CD8-positive, alpha-beta memory T cell (primary cell): ENCODE results near the gene LDAF1. TPM values are rescaled to one million over a fixed set of nuclear protein-coding genes. Genes with fewer than 3 reads are reported as not detected.

ENCODE experiments used
- CTCF ChIA-PET: fragments of 350-600 bp; sonication (Branson Sonifier 250); formaldehyde crosslinking; loops from one replicate; lab custom pipeline; 2021; ENCODE audit warnings: antibody characterized with exemption; lab: Charles Lee
- POLR2A ChIA-PET: fragments of 350-600 bp; sonication (Branson Sonifier 250); formaldehyde crosslinking; loops from one replicate; lab custom pipeline; 2021; ENCODE audit warnings: antibody characterized with exemption; lab: Charles Lee
- DNase-seq, 5 donors: peaks; one replicate each; pipeline versions ENCODE4 v3.0.0 to v3.0.0-alpha.2; 2020 to 2022; ENCODE audit warnings: mixed read lengths in 1 of 5
- H3K27ac ChIP-seq: one replicate; pipeline ENCODE4 v1.7.0; 2013; ENCODE audit warnings: low read depth, mild to moderate bottlenecking, low read length, moderate library complexity
- H3K27me3 ChIP-seq: 2 replicates; pipeline ENCODE4 v1.7.0; 2013; ENCODE audit warnings: low read length, mild to moderate bottlenecking; ENCODE audit not compliant: insufficient read depth, poor library complexity, severe bottlenecking
- H3K36me3 ChIP-seq: 2 replicates; pipeline ENCODE4 v1.7.0; 2013; ENCODE audit warnings: mild to moderate bottlenecking, low read length, moderate library complexity; ENCODE audit not compliant: insufficient read depth
- H3K4me1 ChIP-seq: 2 replicates; pipeline ENCODE4 v1.7.0; 2013; ENCODE audit warnings: mild to moderate bottlenecking, low read length, moderate library complexity; ENCODE audit not compliant: insufficient read depth
- H3K4me3 ChIP-seq: 2 replicates; pipeline ENCODE4 v1.7.0; 2013; ENCODE audit warnings: mild to moderate bottlenecking, low read length
- H3K9me3 ChIP-seq: 2 replicates; pipeline ENCODE4 v1.7.0; 2013; ENCODE audit warnings: mild to moderate bottlenecking, low read length
- H3K27ac Mint-ChIP-seq, 8 donors: one replicate each; pipeline ENCODE4 v1.8.0; 2020 to 2021; ENCODE audit warnings: mixed read lengths in 8 of 8, mild to moderate bottlenecking in 6 of 8, inconsistent platforms in 3 of 8, moderate library complexity in 3 of 8
- H3K27me3 Mint-ChIP-seq, 2 donors: one replicate each; pipeline ENCODE4 v1.8.0; 2020 to 2021; ENCODE audit warnings: mixed read lengths in 2 of 2, mild to moderate bottlenecking in 1 of 2, moderate library complexity in 1 of 2
- H3K36me3 Mint-ChIP-seq, 3 donors: one replicate each; pipeline ENCODE4 v1.8.0; 2020 to 2021; ENCODE audit warnings: mixed read lengths in 3 of 3, inconsistent platforms in 1 of 3, mild to moderate bottlenecking in 1 of 3
- H3K4me1 Mint-ChIP-seq, 3 donors: one replicate each; pipeline ENCODE4 v1.8.0; 2020 to 2021; ENCODE audit warnings: mixed read lengths in 3 of 3, inconsistent platforms in 1 of 3, mild to moderate bottlenecking in 1 of 3
- H3K4me3 Mint-ChIP-seq, 7 donors: one replicate each; pipeline ENCODE4 v1.8.0; 2020 to 2021; ENCODE audit warnings: mixed read lengths in 7 of 7, mild to moderate bottlenecking in 6 of 7, moderate library complexity in 4 of 7, inconsistent platforms in 2 of 7
- H3K9me3 Mint-ChIP-seq, 5 donors: one replicate each; pipeline ENCODE4 v1.8.0; 2020 to 2022; ENCODE audit warnings: mixed read lengths in 5 of 5, mild to moderate bottlenecking in 3 of 5, moderate library complexity in 2 of 5, inconsistent platforms in 1 of 5
- polyA plus RNA-seq: library from polyadenylated mRNA; unstranded; fragments of 300-500 nt; fragmentation: Illumina TruSeq; gene quantifications from one replicate; pipeline ENCODE4 v1.2.3, GENCODE V29; 2021
- total RNA-seq, 2 experiments: library from RNA; stranded (reverse); gene quantifications; one replicate each; pipeline ENCODE4 v1.2.3, GENCODE V29; 2021

The LDAF1 gene
- total and polyA plus RNA-seq, 3 experiments from 2014 or later, result 8.8 to 16.0 (median 9.5) TPM

DNA sequence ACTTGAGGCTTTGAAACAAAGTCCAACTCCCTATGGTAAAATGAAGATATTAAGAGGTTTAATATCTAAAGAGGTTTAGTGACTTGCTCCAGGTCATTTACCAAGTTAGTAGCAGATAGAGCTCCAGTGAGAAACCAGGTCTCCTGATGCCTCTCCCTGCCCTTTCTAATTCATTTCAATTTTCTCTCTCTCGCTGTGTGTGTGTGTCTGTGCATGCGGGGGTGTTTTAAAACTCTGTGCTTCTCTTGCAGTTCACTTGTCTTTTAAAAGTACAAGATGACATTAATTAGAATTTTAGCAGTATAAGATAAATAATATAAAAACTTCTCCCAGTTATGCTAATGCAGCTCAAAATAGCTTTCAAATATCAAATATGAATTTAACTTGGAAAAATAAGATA, 61.1 kb downstream of the LDAF1 start:
- no peaks in the 10 kb centered on the region for H3K36me3 Mint-ChIP-seq
- no peaks in the 10 kb centered on the region for H3K4me1 Mint-ChIP-seq
- H3K27me3 Mint-ChIP-seq, result peaks cover 6 to 53% of the 10 kb centered on the region in 2 donors
- no peaks in the 10 kb centered on the region for H3K36me3 ChIP-seq
- ChIA-PET POLR2A (no interaction called here), CTCF (no interaction called here)
- H3K27ac Mint-ChIP-seq, result no peak overlapping the region
- no peaks in the 10 kb centered on the region for H3K4me1 ChIP-seq
- no peaks in the 10 kb centered on the region for H3K27me3 ChIP-seq
- H3K4me3 ChIP-seq, result no peak overlapping the region
- DNase-seq, result no peak
- H3K9me3 ChIP-seq, result no peaks in the 10 kb centered on the region
- peaks cover 0 to 4% (median 0%) of the 10 kb centered on the region in 5 donors for H3K9me3 Mint-ChIP-seq
- no peak overlapping the region for H3K27ac ChIP-seq
- no peak overlapping the region for H3K4me3 Mint-ChIP-seq

DNA sequence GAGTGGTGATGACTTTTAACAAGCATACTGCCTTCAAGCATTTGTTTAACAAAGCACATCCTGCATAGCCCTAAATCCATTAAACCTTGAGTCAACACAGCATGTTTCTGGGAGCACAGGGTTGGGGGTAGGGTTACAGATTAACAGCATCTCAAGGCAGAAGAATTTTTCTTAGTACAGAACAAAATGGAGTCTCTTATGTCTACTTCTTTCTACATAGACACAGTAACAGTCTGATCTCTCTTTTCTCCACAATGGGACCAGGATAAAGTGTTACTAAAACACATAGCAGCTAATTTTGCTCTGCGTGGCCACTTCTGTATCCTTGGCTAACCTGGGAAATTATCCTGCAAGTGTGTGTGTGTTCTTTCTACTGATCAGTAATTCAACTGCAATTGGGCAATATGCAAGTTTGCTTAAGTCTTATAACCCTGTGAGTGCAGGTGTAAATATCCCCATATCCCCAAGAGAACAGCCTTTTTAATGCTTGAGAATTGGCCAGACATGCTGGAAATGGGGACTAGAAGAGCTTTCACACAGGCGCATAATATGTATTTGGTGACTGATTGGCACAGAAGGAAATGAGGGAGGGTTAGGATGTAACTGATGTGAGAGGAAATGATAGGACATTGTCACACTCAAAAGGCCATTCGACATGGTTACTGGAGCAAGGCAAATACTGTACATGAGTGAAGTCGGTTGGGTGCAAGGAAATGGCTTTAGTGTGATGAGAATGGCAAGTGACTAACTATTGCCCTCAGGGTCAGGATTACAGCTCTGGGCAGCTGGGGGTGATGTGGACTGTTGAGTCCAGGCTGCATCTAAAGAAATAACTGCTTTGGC, 64.2 kb downstream of the LDAF1 start:
- Histone ChIP-seq H3K27me3 (no peaks in the 10 kb centered on the region), H3K4me1 (no peaks in the 10 kb centered on the region), H3K27ac (no peak overlapping the region), H3K9me3 (no peaks in the 10 kb centered on the region), H3K36me3 (no peaks in the 10 kb centered on the region), H3K4me3 (no peak overlapping the region)
- ChIA-PET CTCF (no interaction called here), POLR2A (interaction anchor here (0.6 kb wide), 1 partner anchor 432 kb away, joined by 3 read pairs; no protein-coding TSS in a partner anchor)
- Mint-ChIP-seq H3K27ac (no peak overlapping the region), H3K36me3 (no peaks in the 10 kb centered on the region), H3K4me1 (no peaks in the 10 kb centered on the region), H3K9me3 (peaks cover 0 to 4% (median 0%) of the 10 kb centered on the region in 5 donors), H3K4me3 (no peak overlapping the region), H3K27me3 (peaks cover 12 to 45% of the 10 kb centered on the region in 2 donors)
- DNase-seq, result no peak

DNA sequence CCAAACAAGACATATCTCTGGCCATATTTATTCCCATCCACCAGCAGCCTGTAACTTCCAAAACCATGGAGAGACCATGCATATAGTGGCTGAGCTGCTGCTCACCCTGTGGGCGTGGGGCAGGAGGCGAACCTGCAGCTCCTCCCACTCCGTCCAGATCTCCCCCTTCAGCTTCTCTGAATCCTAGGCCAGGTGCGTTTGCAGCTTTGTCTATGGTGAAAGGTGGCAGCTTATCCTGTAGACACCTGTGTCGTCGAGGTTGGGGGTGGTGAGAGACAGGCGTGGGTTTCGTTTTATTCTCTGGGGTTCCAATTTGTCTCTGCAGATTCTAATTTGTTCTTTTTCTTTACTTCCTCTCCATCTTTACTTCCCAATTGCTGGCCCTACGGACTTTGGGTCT, 65.3 kb downstream of the LDAF1 start:
- no peaks in the 10 kb centered on the region for H3K4me1 Mint-ChIP-seq
- Histone ChIP-seq H3K9me3 (no peaks in the 10 kb centered on the region), H3K4me3 (no peak overlapping the region), H3K27ac (no peak overlapping the region), H3K4me1 (no peaks in the 10 kb centered on the region), H3K27me3 (no peaks in the 10 kb centered on the region), H3K36me3 (no peaks in the 10 kb centered on the region)
- no peaks in the 10 kb centered on the region for H3K36me3 Mint-ChIP-seq
- DNase-seq, result no peak
- ChIA-PET POLR2A (no interaction called here), CTCF (no interaction called here)
- no peak overlapping the region for H3K27ac Mint-ChIP-seq
- H3K4me3 Mint-ChIP-seq, result no peak overlapping the region
- peaks cover 16 to 46% of the 10 kb centered on the region in 2 donors for H3K27me3 Mint-ChIP-seq
- peaks cover 0 to 4% (median 0%) of the 10 kb centered on the region in 5 donors for H3K9me3 Mint-ChIP-seq

DNA sequence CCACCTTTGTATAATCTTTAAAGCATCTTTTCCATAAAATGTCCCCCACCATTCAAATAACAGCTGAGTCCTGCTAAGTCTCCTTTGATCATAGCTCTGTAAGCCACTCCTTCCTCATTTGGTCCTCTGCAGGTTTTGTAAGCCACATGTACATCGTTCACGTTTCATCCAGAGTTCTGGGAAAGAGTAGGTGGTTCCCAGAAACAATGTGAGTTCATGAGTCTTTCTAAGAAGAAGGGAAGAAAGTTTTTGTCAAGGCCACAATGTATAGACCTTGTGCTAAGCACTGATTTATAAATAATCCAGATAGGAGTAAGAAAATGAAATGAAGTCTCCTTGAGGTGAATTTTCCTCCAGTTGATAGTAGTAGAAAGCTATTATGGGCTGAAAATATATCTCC, 66.3 kb downstream of the LDAF1 start:
- ChIA-PET CTCF (no interaction called here), POLR2A (no interaction called here)
- Histone ChIP-seq H3K27ac (no peak overlapping the region), H3K4me1 (no peaks in the 10 kb centered on the region), H3K9me3 (no peaks in the 10 kb centered on the region), H3K27me3 (no peaks in the 10 kb centered on the region), H3K36me3 (no peaks in the 10 kb centered on the region), H3K4me3 (no peak overlapping the region)
- H3K9me3 Mint-ChIP-seq, result peaks cover 0 to 4% (median 0%) of the 10 kb centered on the region in 5 donors
- no peak for DNase-seq
- H3K27me3 Mint-ChIP-seq, result peaks cover 16 to 55% of the 10 kb centered on the region in 2 donors
- no peak overlapping the region for H3K4me3 Mint-ChIP-seq
- H3K36me3 Mint-ChIP-seq, result no peaks in the 10 kb centered on the region
- no peaks in the 10 kb centered on the region for H3K4me1 Mint-ChIP-seq
- no peak overlapping the region for H3K27ac Mint-ChIP-seq

DNA sequence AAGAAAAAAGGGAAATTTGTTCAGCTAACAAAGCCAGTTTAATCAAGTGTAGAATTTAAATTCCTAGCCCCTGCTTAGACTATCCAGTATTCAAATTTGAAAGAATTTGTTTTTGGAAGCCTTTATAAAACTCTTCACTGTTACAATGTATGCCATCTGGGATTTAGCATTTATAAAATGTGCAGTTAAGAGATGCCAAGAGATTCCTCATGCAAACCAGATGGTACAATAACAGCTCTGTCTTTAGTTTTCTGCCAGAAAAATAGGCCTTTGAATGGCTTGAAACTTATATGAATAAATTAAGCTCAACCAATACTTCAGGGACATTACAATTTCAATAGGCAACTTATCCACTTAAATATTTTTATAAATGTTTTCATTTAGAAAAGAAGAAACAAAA, 68.3 kb downstream of the LDAF1 start:
- Mint-ChIP-seq H3K9me3 (no peaks in the 10 kb centered on the region), H3K36me3 (no peaks in the 10 kb centered on the region)
- POLR2A ChIA-PET, result interaction anchor here (0.6 kb wide), 1 partner anchor 89 kb away, joined by 3 read pairs; no protein-coding TSS in a partner anchor

DNA sequence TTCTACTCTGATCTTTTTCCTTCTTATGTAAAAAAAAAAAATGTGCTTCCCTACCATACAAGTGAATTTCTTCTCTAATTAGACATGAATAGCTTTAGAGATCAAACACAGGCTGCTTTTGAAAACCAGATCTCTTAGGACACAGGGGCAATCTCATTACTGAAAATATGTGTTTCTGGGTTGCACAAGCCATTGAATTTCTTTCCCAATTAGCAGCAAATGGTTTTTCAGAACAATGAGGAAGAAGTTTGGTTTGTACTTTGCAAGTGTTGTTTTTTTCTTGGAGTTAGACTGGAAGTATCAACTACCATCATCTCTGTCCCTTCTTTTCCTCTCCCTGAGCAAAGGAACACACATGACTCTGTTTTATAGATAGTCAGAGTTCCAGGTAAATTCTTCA, 69.4 kb downstream of the LDAF1 start:
- H3K27me3 ChIP-seq, result no peaks in the 10 kb centered on the region
- Mint-ChIP-seq H3K4me3 (no peak overlapping the region), H3K9me3 (no peaks in the 10 kb centered on the region), H3K36me3 (no peaks in the 10 kb centered on the region), H3K27me3 (peaks cover 14 to 55% of the 10 kb centered on the region in 2 donors), H3K27ac (no peak overlapping the region), H3K4me1 (no peaks in the 10 kb centered on the region)
- no peak for DNase-seq
- no peaks in the 10 kb centered on the region for H3K36me3 ChIP-seq
- ChIA-PET POLR2A (no interaction called here), CTCF (no interaction called here)
- no peaks in the 10 kb centered on the region for H3K9me3 ChIP-seq
- H3K4me1 ChIP-seq, result no peaks in the 10 kb centered on the region
- H3K4me3 ChIP-seq, result no peak overlapping the region
- no peak overlapping the region for H3K27ac ChIP-seq

More for the DNA sequence above, 68.3 kb downstream of the LDAF1 start:
- Mint-ChIP-seq H3K4me1 (no peaks in the 10 kb centered on the region), H3K27ac (no peak overlapping the region), H3K27me3 (peaks cover 14 to 54% of the 10 kb centered on the region in 2 donors), H3K4me3 (no peak overlapping the region)
- CTCF ChIA-PET, result no interaction called here
- Histone ChIP-seq H3K4me3 (no peak overlapping the region), H3K27me3 (no peaks in the 10 kb centered on the region), H3K36me3 (no peaks in the 10 kb centered on the region), H3K27ac (no peak overlapping the region), H3K4me1 (no peaks in the 10 kb centered on the region), H3K9me3 (no peaks in the 10 kb centered on the region)
- no peak for DNase-seq

DNA sequence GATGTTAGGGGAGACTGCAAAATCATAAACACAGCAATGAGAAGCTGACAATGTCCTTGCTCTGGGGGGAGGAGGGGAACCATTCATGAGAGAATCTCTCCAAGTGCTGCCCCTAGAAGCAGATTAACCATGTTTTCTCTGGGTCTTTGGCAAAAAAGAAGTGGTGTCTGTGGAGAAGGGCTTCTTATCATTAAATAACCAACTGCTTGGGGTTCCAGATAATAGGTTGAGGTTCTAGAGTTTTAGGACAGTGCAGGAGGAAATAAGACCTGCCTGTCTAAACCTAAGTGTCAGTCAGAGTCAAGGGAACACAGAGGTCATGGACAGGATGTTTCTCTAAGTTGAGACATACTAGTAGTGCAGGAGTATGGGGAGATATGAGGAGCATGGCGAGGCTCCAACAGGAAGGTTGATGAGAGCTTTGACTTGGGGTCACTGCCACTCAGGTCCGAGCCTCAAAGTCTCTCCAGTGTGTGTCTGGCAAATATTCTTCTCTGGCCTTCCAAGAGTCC, 69.9 kb downstream of the LDAF1 start:
- Mint-ChIP-seq H3K9me3 (no peaks in the 10 kb centered on the region), H3K27ac (peak overlapping the region in 1 of 8 donors; percentile 21), H3K4me1 (no peaks in the 10 kb centered on the region), H3K36me3 (no peaks in the 10 kb centered on the region), H3K27me3 (peaks cover 14 to 55% of the 10 kb centered on the region in 2 donors), H3K4me3 (no peak overlapping the region)
- Histone ChIP-seq H3K4me1 (no peaks in the 10 kb centered on the region), H3K4me3 (no peak overlapping the region), H3K36me3 (no peaks in the 10 kb centered on the region), H3K27ac (no peak overlapping the region), H3K27me3 (no peaks in the 10 kb centered on the region), H3K9me3 (no peaks in the 10 kb centered on the region)
- ChIA-PET POLR2A (no interaction called here), CTCF (no interaction called here)
- DNase-seq, result no peak
